Uterine smooth muscle cell (primary cell): ENCODE results near the gene NEURL1B. TPM values are rescaled to one million over a fixed set of nuclear protein-coding genes. Genes with fewer than 3 reads are reported as not detected.

ENCODE experiments used
- total RNA-seq: library from RNA; depleted of rRNA; stranded (reverse); fragments of >200 nt; gene quantifications from 2 replicates; pipeline ENCODE4 v1.2.3, GENCODE V29; 2014

NEURL1B gene
- total RNA-seq: 4.7 and 11.4 TPM in 2 replicates

GRCh38 chr5:172640822-172641358, at the start of gene NEURL1B:
Gene NEURL1B, plus strand, starts transcription at chr5:172641263. Its CDS starts 144 bp downstream, at chr5:172641407.

Other genes starting within 250 kb of the NEURL1B start
- gene SH3PXD2B, start 186.7 kb upstream of the NEURL1B start, total RNA-seq: 24.1 and 31.7 TPM in 2 replicates
- gene DUSP1, start 129.9 kb downstream of the NEURL1B start, total RNA-seq: 94.5 and 162 TPM in 2 replicates
- gene ERGIC1, start 193.0 kb downstream of the NEURL1B start, total RNA-seq: 111 and 118 TPM in 2 replicates